HG02981 (cell line): ENCODE results near the gene FAM9C.

Source experiments
- ATAC-seq: cut with Tn5 transposase; IDR thresholded peaks from one replicate; pipeline ENCODE4 v1.9.1; 2021; ENCODE audit warnings: mild to moderate bottlenecking, moderate library complexity; ENCODE audit not compliant: unreplicated experiment

The FAM9C gene

DNA sequence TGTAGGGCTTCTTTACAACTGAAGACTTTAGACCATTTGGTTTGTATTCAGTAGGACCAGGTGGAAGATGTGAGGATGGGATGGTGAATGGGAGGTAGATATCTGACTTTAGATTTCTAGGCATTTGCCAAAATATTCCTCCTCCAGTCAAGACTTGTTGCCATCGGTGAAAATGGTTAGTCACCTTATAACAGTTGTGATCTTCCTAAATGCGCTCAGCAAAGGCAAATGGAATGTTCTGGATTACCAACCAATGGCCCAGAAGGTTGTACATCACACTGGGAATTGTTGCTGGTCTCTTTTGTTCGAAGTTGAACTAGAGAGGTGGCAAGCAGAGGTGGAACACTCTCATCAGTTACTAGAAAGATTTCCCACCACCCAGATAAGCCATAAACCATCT lies 35.6 kb downstream of the FAM9C start:
- ATAC-seq: no peak

DNA sequence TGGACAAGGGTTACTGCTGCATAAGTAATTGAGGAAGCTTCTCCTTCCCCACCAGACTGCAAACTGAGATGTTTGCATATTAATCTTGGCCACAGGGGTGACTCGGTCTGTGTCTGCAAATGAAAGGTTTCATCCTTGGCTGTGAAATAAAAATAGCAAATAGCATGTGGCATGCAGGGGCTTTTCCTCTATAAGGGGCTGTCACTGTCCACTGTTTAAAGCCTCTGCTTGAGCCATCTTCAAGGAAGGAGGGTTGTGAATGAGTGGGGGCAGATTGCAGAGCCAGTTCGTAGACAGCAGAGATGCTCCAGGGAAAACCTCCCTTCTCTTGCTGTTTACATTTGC lies 36.3 kb downstream of the FAM9C start:
- peak; percentile 60 for ATAC-seq

DNA sequence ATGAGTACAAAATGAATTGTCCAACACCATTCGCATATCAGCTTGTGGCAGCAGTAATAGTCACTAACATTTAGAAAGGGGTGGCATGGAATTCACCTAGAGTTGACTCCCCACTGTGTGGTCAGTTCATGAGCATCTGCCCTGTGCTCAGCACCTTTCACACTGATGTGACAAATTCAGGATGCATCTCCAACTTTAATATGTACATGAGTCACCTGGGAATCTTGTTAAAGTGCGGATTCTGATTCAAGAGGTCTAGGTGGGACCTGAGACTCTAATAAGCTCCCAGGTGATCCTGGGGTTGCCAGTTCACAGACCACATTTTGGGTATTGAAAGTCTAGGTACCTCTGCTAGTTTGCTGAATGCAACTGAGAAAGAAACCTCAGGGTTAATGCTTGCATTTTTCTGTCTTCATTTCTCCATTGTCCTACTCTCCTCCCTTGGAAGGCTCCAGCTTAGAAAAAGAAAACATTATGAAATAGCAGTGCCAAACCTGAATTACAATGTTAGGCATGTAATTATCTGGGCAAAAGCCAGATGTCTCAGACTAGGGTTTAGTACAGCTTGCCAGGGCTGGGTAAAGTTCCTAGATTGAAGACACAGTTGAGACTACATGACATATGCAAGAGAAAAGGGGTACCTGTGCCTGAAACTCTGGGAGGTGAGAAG lies 36.8 kb downstream of the FAM9C start:
- ATAC-seq: no peak

DNA sequence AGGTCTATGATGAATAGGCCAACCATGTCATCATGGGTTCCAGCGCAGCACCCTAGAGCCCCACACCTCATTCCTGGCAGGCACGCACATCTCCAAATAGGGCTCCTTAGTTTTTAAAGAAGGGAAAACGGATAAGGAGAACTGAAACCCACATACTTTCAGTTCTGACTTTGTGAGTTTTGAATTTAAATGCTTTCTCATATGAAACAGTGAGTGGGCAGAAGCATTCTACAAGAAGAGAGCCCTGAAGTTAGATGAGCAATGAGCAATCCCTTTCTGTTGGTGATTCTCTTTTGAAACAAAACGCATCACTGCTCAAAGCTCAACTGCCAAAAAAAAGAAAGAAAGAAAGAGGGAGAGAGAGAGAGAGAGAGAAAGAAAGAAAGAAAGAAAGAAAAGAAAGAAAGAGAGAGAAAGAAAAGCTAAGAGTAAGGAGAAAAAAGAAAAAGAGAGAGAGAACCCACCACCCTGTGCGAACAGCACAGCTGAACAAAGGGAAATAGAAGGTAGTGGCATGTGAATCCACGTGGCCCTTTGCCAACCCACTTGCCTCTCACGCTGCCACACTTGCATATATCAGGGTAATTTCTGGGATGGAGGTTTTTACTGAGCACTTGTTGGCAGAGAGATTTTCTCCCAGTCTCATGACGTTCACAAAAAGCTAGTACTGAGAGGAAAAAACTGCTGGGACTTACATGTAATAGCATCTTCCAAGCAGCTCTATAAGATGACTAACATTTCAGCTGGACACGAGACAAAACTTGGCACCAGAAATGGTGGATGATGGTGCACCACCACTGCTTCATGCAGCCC lies 38.6 kb downstream of the FAM9C start:
- no peak for ATAC-seq

DNA sequence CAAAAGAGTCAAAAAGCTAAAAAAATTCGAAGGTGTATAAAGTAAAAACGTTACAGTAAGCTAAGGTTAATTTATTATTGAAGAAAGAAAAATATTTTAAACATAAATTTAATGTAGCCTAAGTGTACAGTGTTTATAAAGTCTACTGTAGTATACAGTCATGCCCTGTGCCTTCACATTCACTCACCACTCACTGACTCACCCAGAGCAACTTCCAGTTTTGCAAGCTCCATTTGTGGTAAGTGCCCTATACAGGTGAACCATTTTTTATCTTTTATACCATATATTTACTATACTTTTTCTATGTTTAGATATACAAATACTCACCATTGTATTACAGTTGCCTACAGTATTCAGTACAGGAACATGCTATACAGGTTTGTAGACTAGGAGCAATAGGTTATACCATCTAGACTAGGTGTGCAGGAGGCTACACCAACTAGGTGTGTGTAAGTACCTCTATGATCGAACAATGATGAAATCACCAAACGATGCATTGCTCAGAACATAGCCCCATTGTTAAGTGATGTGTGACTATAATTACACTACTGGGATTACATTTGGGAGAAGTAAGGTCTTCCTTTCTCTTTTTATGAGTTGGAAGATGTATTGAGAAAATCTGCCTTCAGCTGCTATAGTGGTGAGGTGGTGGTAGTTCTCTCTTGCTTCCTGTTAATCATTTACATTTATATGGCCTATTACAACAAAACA lies 42.3 kb downstream of the FAM9C start:
- ATAC-seq: no peak

DNA sequence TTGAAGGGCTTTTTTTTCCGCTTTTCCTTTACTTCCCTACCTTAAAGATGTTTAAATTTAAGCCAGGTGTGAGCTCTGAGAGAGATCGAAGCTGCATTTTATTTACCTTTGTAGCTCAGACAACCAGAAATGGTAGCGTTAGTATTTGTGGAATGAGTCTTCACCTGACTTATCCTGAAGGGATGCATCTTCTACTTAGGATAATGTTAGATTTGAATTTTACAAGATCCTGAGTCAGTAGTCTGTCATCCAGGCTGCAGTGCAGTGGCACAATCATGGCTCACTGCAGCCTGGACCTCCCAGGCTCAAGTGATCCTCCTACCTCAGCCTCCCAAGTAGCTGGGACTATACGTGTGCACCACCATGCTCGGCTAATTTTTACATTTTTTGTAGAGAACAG lies 43.3 kb downstream of the FAM9C start:
- ATAC-seq: no peak

DNA sequence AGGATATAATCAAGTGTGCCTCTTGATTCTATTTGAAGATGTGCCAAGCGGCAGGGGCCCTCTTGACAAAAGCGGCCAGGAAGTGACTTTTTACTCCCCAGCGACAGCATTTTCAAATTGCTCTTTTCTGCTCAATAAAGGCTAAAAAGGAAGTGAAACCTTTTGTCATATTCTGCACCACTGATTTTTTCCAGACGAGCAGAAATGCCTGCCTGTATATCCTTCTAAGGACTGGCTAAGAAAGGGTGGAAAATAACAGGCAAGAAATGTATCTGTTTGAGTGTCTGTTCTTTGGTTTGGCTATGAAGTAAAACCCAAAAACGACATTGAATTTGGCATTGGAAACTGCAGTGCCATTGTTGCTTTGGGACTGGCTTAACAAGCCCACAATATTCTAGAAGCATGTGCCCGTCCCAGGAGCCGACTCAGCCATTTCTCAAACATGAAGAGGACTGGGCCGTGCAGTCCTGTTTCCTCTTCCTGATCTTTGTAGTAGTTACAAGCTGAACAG lies 44.1 kb downstream of the FAM9C start:
- peak; percentile 50 for ATAC-seq

DNA sequence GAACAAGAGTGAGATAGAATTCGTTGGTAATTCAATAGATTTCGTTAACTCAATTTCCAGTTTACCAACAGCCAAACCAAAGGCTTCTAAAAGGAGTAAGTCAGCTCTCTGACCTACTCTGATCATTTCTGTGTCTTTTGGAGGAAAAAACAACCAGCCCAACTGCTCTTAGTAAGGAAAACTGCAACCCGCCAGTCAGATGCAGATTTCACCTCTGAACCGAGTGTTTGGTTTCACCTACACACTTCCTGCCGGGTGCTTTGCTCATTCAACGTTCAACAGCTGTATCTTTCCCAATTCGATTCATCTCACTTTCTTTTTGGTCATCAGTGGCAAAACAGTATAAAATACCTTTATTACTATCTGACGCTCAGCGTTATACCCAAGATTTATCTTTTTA lies 45.0 kb downstream of the FAM9C start:
- peak; percentile 39 for ATAC-seq

DNA sequence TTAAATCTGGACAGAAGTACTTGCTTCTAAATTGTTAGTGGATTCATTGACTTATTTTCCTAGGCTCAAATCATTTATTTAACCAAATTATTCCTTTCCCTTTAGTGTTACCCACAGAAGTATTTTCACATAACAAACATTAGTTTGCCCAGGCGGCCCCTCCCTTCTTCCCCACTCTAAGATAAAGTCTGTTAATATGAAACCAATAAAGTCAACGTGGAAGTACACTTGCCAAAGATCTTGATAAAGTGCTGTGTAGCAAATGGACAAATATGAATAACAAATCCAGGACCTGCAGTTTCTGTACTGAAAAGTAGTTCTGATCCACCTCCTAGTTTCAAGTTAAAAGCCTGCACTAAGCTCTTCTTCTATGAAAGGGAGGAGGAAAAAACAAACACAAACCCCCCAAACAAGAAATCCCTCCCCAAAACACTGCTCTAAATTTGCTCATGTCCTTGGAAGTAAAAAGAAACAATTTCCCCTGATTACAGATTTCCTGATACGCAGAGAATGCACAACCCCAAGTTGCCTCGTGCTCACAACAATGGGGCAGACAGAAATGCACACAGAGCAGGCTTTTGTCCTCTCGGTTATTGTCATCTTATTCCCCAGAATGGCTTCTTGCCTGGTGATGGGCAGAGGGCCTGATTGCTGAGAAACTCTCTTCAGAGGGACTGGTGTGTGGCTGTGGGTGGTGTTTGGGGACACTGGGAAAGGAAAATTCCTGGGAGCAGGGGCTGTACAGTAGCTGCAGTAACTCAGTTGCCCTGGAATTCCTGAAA lies 46.3 kb downstream of the FAM9C start:
- no peak for ATAC-seq

DNA sequence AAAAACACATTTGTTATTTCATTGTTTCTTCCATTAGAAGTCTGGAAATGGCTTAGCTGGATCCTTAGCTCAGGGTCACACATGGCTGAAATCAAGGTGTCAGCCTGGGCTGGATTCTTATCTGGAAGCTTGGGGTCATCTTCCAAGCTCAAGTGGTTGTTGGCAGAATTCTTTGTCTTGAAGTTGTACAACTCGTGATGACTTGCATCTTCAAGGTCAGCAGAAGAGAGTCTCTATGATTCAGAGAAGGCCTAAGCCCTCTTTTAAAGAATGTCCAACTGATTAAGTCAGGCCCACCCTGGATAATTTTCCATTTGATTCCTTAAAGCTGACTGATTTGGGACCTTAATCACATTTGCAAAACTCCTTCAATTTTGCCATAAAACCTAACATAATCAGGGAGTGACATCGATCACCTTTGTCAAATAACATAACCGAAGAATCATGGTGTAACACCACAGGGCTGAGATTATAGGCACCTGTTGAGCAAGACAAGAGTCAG lies 47.4 kb downstream of the FAM9C start:
- no peak for ATAC-seq

DNA sequence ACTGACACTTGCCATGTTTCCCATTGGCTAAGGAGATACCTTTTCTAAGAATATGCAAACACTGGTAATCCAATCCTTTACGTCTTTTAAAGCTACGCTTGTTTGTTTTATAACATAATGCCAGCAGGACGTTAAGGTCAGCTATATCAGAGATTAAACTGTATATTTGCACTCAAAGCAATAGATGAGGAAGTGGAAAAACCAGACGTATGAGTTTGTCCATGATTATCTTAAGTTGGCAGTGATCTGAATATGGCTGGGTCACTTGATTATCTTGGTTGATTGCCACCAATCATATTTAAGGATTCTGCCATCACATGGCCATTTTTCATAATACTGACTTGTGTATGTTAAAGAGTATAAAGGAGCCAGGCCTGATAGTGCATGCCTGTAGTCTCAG lies 50.1 kb downstream of the FAM9C start:
- no peak for ATAC-seq

DNA sequence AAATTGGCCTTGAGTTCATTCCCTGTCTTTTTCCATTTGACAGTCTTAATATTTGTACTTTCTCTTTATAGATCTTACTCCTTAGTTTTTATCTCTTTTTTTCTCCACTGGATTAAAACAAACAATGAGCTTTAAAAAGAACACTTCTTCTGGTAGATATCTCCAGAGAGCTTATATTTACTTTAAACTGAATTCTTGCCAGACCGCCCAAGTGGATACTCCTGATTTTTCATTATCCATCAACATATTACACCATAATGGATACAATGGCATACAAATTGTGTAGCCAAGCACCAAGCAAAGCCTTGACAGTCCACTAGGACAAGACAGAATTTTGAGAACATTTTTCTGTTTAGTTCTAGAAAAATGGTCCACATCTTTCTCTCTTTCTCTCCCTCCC lies 50.6 kb downstream of the FAM9C start:
- ATAC-seq: no peak

DNA sequence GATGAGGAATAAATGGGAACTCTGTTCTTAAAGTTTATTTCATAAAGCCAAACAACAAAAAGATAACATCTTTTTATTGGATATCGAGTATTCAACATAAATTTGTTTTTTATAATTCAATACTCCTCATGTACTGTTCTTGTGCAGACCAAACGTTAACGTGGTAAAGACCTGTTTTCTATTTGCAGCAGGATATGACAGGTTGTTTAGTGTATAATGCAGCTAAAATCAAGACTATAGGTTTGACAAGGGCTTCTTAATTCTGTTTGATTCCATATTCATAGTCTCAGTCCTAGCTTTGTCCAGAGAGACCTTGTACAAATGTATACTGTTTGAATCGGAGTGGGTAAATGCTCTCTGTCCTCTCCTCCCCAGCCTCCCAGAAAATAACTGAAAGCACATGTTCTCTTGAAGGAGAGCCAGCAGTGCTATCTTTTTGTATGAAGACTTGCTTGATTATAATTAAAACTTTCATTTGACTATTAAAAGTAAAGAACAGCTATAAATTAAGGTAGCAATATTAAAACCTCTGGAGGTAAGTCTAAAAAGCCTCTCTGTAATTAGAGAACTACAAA lies 51.8 kb downstream of the FAM9C start:
- ATAC-seq: no peak

DNA sequence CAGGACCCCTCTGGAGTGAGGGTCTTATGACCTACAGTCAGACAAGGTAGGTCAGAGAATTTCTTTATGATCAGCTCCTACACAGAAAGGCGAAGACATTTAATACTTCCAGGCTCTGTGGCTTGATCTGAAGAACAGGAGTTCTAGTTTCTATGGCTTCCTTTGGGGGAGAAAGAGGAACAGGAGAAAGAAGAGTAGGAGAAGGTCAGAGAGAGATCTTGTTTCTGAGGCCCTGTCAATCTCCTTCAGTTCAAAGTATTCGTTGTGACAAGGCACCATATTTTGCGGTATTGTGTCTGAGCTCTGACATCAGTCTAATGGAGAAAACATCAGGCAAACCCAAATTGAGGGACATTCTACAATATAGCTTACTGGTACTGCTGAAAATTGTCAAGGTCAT lies 52.8 kb downstream of the FAM9C start:
- no peak for ATAC-seq

DNA sequence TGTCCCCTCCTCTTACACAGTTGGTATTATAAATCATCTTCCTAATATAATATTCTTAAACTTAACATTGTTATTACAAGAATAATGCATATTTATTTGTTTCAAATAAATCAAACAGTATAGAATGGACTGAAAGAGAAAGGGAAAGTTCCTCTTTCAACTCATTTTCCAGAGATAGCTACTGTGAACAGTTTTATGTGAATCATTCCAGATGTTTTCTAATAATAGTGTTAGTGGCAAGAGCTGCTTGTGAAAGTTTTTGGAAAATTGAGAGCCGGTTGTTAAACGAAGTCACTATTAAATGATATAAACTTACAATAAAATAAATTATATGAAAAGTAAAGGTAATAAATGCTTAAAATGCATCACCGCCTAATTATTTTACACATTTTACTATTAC lies 55.0 kb downstream of the FAM9C start:
- ATAC-seq: no peak

DNA sequence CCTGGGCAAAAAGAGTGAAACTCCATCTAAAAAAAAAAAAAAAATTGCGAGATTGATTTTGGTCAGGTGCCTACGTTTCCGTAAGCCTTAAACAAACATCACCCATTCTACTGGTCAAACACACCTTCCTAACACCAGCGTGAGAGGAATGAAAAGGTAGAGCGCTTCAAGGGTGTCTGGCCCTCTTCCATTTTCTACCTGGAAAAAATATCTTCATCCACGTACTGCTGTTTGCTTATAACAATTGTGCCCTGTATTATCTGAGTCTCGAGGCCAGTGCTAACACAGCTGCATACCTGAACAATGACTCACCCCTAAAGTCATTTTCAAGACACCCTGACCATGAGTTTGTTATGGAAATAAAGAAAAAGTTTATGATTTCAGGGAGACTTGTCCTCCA lies 55.6 kb downstream of the FAM9C start:
- no peak for ATAC-seq

DNA sequence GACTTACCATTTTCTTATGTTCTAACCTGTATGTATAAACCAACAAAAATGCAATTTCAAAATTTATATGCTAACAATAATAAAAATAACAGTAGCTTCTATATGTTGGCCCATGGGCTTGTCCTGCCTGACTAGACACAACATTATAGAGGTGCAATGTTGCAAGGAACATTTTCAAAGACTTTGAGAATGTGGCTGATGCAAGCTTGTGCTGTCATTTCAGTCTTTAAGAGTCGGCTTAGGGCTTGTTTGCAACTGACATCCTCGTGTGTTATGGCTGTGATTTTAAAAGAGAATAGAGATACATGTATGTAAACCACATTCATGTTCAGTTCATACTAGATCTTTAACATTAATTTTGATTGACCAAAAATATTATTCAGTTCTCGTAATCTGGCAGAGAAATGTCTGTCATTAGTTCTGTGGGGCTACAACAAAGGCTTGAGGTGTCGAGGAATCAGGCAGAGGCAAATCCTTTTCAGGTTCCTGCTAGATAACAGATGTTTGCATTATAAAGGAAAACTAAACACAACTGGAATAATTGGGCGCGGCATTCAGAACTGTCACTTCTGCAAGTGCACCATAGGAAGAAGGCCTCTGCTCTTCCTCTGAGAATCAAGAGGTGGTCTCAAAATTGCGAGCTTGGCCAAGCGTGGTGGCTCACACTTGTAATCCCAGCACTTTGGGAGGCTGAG lies 56.4 kb downstream of the FAM9C start:
- ATAC-seq: no peak

DNA sequence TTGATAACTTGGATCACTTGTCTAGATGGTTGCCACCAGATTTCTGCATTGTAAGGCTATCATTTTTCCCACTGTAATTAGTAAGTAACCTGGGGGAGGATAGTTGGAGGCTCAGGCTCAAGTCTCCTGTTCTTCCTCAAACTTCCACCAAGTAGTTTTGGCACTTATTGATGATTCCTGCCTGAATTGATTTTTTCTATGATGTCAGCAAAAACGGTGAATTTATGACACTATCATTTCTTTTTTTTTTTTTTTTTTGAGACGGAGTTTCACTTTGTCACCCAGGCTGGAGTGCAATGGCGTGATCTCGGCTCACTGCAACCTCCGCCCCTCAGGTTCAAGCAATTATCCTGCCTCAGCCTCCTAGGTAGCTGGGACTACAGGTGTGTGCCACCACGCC lies 57.1 kb downstream of the FAM9C start:
- no peak for ATAC-seq

DNA sequence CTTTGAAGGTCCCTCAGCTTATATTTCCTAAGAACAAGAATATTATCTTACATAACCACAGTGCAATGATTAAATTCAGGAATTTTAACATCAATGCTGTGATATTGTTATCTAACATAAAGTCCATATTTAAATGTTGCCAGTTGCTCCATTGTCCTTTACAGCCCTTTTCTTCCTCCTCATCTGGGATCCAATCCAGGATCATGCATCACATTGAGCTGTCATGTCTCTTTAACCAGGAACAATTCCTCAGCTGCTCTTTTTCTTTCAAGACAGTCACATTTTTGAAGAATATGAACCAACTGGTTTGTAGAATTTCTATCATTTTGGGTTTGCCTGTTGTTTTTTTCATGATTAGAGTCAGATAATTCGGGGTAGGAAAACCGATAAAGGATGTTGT lies 57.5 kb downstream of the FAM9C start:
- ATAC-seq: no peak

DNA sequence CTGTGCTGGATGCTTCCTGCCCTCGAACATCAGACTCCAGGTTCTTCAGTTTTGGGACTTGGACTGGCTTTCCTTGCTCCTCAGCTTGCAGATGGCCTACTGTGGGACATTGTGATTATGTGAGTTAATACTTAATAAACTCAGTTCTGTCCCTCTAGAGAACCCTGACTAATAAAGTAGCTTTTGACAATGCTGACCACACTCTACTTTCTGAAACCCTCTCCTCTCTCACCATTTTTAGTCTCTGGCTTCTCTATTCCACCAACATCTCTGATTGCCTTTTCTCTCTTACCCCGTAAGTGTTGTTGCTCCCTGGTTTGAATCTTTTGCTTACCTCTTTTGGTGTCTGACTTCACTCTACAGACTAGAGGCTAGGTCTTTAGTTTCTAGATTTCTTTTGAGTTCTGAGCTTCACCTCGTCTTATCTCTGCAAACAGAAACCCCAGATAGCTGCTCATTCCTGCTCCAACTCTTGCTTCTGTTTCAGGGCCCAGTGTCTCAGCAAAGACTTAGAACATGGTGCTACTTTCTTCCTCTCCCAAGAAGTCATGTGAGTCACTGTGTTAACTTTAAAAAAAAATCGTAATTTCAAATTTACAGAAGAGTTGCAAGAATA lies 58.1 kb downstream of the FAM9C start:
- peak; percentile 61 for ATAC-seq
